Measurements from ENCODE around the gene SMAD3. TPM values are rescaled to one million over a fixed set of nuclear protein-coding genes. Genes with fewer than 3 reads are reported as not detected.

Gene SMAD3
- total RNA-seq, 4 donors from 2014 or later, result 41.9 to 94.9 (median 56.1) TPM

DNA sequence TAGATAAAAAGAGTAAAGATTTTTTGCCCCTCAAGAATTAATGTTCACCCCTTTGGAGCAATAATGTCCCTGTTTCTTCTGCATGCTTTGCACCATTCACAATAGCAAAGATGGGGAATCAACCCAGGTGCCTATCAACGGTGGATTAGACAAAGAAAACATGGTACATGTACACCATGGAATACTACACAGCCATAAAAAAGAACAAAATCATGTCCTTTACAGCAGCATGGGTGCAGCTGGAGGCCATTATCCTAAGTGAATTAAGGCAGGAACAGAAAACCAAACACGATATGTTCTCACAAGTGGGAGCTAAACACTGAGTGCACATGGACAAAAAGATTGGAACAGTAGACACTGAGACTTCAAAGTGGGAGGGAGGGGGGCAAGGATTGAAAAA, 153.9 kb downstream of the SMAD3 start:
- no peak for DNase-seq (ENCODE audit: low spot score in 2 of 2)
- Histone ChIP-seq H3K27ac (no peak overlapping the region), H3K4me3 (no peak overlapping the region), H3K9me3 (no peaks in the 10 kb centered on the region), H3K36me3 (no peaks in the 10 kb centered on the region), H3K27me3 (no peaks in the 10 kb centered on the region), H3K4me1 (peaks cover 4% of the 10 kb centered on the region)
- 96% methylated on average over 2 of the region's 2 CpGs for WGBS
- TF ChIP-seq, protein P1, sequence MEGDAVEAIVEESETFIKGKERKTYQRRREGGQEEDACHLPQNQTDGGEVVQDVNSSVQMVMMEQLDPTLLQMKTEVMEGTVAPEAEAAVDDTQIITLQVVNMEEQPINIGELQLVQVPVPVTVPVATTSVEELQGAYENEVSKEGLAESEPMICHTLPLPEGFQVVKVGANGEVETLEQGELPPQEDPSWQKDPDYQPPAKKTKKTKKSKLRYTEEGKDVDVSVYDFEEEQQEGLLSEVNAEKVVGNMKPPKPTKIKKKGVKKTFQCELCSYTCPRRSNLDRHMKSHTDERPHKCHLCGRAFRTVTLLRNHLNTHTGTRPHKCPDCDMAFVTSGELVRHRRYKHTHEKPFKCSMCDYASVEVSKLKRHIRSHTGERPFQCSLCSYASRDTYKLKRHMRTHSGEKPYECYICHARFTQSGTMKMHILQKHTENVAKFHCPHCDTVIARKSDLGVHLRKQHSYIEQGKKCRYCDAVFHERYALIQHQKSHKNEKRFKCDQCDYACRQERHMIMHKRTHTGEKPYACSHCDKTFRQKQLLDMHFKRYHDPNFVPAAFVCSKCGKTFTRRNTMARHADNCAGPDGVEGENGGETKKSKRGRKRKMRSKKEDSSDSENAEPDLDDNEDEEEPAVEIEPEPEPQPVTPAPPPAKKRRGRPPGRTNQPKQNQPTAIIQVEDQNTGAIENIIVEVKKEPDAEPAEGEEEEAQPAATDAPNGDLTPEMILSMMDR (IDR thresholded peaks at IDR 0.05), result no peak

DNA sequence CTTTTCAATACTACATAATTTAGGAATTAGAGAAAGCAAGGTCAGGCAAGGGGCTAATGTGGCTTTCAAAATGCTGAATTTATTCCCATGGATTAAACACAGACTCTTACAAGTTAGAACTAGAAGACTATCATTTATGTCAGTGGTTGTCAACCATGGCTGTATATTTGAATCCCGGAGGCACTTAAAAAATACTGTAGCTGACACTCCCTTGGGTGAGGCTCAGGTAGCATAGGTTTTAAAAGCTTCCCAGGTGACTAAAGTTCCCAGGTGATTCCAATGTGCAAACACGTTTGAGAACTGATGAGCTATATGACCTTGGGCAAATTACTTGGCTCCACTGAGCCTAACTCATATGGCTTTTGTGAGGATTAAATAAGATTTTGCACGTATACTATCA, 159.5 kb downstream of the SMAD3 start:
- no peak overlapping the region for H3K27ac ChIP-seq
- TF ChIP-seq POLR2AphosphoS5 (IDR thresholded peaks at IDR 0.05) (no peak), EP300 (IDR thresholded peaks at IDR 0.05) (no peak), POLR2A (IDR thresholded peaks at IDR 0.05) (no peak)
- TF ChIP-seq, protein P1 (IDR thresholded peaks at IDR 0.05), result no peak

DNA sequence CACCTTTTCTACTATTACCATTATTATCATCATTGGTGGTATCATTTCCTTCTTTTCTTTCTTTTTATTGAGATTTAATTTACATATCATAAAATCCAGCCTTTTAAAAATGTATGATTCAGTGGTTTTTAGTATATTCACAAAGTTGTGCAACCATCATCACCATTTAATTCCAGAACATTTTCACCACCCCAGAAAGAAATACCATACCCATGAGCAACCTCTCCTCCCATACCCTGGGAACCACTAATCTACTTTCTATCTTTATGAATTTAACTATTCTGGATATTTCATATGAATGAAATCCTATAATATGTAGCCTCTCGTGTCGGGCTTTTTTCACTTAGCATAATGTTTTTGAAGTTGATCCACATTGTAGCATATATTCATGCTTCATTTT, 159.9 kb downstream of the SMAD3 start:
- Histone ChIP-seq H3K4me3 (no peak overlapping the region), H3K4me1 (peaks cover 4% of the 10 kb centered on the region), H3K27ac (no peak overlapping the region), H3K36me3 (peaks cover 18% of the 10 kb centered on the region), H3K27me3 (no peaks in the 10 kb centered on the region), H3K9me3 (no peaks in the 10 kb centered on the region)
- WGBS, result 69% methylated on average over 2 of the region's 2 CpGs
- no peak for TF ChIP-seq POLR2A (IDR thresholded peaks at IDR 0.05)
- no peak for TF ChIP-seq EP300 (IDR thresholded peaks at IDR 0.05)
- no peak for TF ChIP-seq POLR2AphosphoS5 (IDR thresholded peaks at IDR 0.05)
- TF ChIP-seq, protein P1 (IDR thresholded peaks at IDR 0.05), result no peak
- DNase-seq (ENCODE audit: low spot score in 2 of 2), result no peak

More for the DNA sequence above, 159.5 kb downstream of the SMAD3 start:
- 70% methylated on average over 3 of the region's 3 CpGs for WGBS
- Histone ChIP-seq H3K4me1 (peaks cover 4% of the 10 kb centered on the region), H3K36me3 (peaks cover 14% of the 10 kb centered on the region), H3K9me3 (no peaks in the 10 kb centered on the region), H3K27me3 (no peaks in the 10 kb centered on the region), H3K4me3 (no peak overlapping the region)
- no peak for DNase-seq (ENCODE audit: low spot score in 2 of 2)

DNA sequence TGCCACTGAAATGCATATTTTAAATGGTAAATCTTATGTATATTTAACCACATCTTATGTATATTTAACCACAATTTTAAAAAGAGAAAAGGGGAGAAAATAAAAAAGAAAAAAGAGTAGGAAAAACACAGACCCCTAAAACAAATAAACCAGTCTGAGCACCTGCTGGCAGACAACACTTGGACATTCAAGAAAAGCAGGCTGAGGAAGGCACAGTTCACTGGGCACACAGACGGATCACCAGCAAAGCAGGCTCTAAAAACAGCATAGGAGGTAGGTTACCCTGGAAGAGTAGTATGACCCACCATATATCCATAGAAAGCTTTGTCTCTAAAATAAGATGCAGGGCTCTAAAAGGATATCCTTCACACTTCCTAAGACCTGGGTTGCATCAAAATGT, 162.0 kb downstream of the SMAD3 start:
- TF ChIP-seq, protein P1 (IDR thresholded peaks at IDR 0.05), result no peak
- TF ChIP-seq EP300 (IDR thresholded peaks at IDR 0.05), result no peak
- no peak for TF ChIP-seq POLR2A (IDR thresholded peaks at IDR 0.05)
- no peak for TF ChIP-seq POLR2AphosphoS5 (IDR thresholded peaks at IDR 0.05)
- H3K27ac ChIP-seq, result no peak overlapping the region
- no peaks in the 10 kb centered on the region for H3K9me3 ChIP-seq
- 78% methylated on average over 1 of the region's 1 CpG for WGBS
- no peak overlapping the region for H3K4me3 ChIP-seq
- no peak for DNase-seq (ENCODE audit: low spot score in 2 of 2)
- H3K27me3 ChIP-seq, result no peaks in the 10 kb centered on the region
- peaks cover 32% of the 10 kb centered on the region for H3K36me3 ChIP-seq
- H3K4me1 ChIP-seq, result peaks cover 4% of the 10 kb centered on the region

DNA sequence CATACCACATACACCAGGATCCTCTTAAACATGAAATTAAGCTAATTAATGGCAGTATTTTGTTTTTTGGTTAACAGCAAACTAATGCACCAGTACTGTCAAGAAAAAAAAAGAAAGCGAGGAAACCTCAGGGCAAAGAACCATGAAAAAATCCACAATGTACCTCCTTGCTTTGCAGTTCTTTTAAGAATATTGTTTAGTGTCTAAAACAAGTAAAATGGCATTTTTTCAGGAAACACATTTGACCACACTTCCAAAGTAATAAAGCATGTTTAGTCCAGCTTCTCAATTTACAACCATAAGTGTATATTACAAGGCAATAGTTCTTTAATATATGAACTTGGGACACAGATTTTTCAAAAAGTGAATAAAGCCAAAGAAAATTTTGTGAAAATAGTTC, 162.4 kb downstream of the SMAD3 start:
- TF ChIP-seq POLR2AphosphoS5 (IDR thresholded peaks at IDR 0.05) (no peak), POLR2A (IDR thresholded peaks at IDR 0.05) (no peak)
- TF ChIP-seq, protein P1 (IDR thresholded peaks at IDR 0.05), result no peak
- H3K27me3 ChIP-seq, result no peaks in the 10 kb centered on the region
- WGBS, result 97% methylated on average over 1 of the region's 1 CpG
- DNase-seq (ENCODE audit: low spot score in 2 of 2), result no peak
- H3K27ac ChIP-seq, result no peak overlapping the region
- peaks cover 32% of the 10 kb centered on the region for H3K36me3 ChIP-seq
- H3K4me1 ChIP-seq, result peaks cover 4% of the 10 kb centered on the region
- H3K9me3 ChIP-seq, result no peaks in the 10 kb centered on the region
- H3K4me3 ChIP-seq, result no peak overlapping the region

Data from suprapubic skin (tissue), 4 donors.